Endothelial cell of umbilical vein (primary cell): ENCODE measurements around the gene TPD52L2. TPM values are rescaled to one million over a fixed set of nuclear protein-coding genes. Genes with fewer than 3 reads are reported as not detected.

Experiments
- BruUV-seq: library from RNA; stranded (reverse); fragments of 400-500 nt; replicated peaks from 2 replicates; lab custom pipeline; 2021; lab: Mats Ljungman, UMichigan
- CTCF ChIA-PET: fragments of 300-600, 350-600 bp; sonication (Branson Sonifier 250); formaldehyde crosslinking; loops from one replicate; lab custom pipeline; 2021; ENCODE audit warnings: antibody characterized with exemption, inconsistent platforms; lab: Charles Lee
- POLR2A ChIA-PET: fragments of 300-600, 350-600 bp; sonication (Branson Sonifier 250); formaldehyde crosslinking; loops from one replicate; lab custom pipeline; 2021; ENCODE audit warnings: antibody characterized with exemption, inconsistent platforms; lab: Charles Lee
- DNase-seq: peaks from one replicate; pipeline ENCODE4 v3.0.0-alpha.2; 2011; ENCODE audit warnings: low read depth, low spot score
- FAIRE-seq: peaks from 2 replicates; lab custom pipeline; 2011; peaks lifted over from hg19 to GRCh38; lab: Jason Lieb, UNC
- H2AFZ ChIP-seq: 2 replicates; pipeline ENCODE4 v1.6.0; 2012; ENCODE audit warnings: low read depth, low read length, control low read depth, inconsistent platforms
- H3K27ac ChIP-seq: 2 replicates; pipeline ENCODE4 v1.5.1; 2011; ENCODE audit warnings: low read depth, mild to moderate bottlenecking, control low read depth, low read length, moderate library complexity; ENCODE audit not compliant: insufficient read depth
- H3K27me3 ChIP-seq, 2 experiments: 2 replicates each; pipeline versions ENCODE4 v1.6.0 to v1.6.1; 2011; ENCODE audit warnings: low read length in 2 of 2, mixed read lengths in 1 of 2; ENCODE audit not compliant: control insufficient read depth in 2 of 2, insufficient read depth in 2 of 2
- H3K36me3 ChIP-seq, 2 experiments: 2 replicates in 1 of 2; 3 replicates in 1 of 2; pipeline ENCODE4 v1.5.1; 2011; ENCODE audit warnings: low read length in 2 of 2, mild to moderate bottlenecking in 1 of 2, moderate library complexity in 1 of 2; ENCODE audit not compliant: control insufficient read depth in 2 of 2, insufficient read depth in 2 of 2; ENCODE audit errors: extremely low read depth in 1 of 2
- H3K4me1 ChIP-seq: 3 replicates; pipeline ENCODE4 v1.5.1; 2011; ENCODE audit warnings: mild to moderate bottlenecking, low read length; ENCODE audit not compliant: control insufficient read depth, insufficient read depth; ENCODE audit errors: extremely low read depth
- H3K4me2 ChIP-seq: 2 replicates; pipeline ENCODE4 v1.6.1; 2011; ENCODE audit warnings: low read length, control low read depth, mixed read lengths; ENCODE audit not compliant: insufficient read depth
- H3K4me3 ChIP-seq, 3 experiments: fragments of 200-600 bp in 1 of 3; sonication (generic), shearing (Covaris generic) in 1 of 3; replicated peaks in 1 of 3; 2 replicates each; pipeline ENCODE4 v1.5.1; 2011 to 2016; ENCODE audit warnings: control low read depth in 3 of 3, low read length in 3 of 3, mild to moderate bottlenecking in 2 of 3, inconsistent platforms in 1 of 3, low read depth in 1 of 3, moderate library complexity in 1 of 3; ENCODE audit not compliant: insufficient read depth in 1 of 3
- H3K79me2 ChIP-seq: 2 replicates; pipeline ENCODE4 v1.6.0; 2012; ENCODE audit warnings: low read length, inconsistent platforms; ENCODE audit not compliant: control insufficient read depth, insufficient read depth
- H3K9ac ChIP-seq: replicated peaks from 2 replicates; pipeline ENCODE3; 2011; ENCODE audit warnings: low read length, control low read depth; ENCODE audit not compliant: insufficient read depth; ENCODE audit errors: extremely low read depth
- H3K9me1 ChIP-seq: replicated peaks from 3 replicates; pipeline ENCODE4 v1.6.0; 2011; ENCODE audit warnings: mild to moderate bottlenecking, low read length; ENCODE audit not compliant: control insufficient read depth, insufficient read depth; ENCODE audit errors: extremely low read depth
- H3K9me3 ChIP-seq: replicated peaks from 2 replicates; pipeline ENCODE4 v1.5.1; 2012; ENCODE audit warnings: low read length, inconsistent platforms; ENCODE audit not compliant: control insufficient read depth, insufficient read depth
- H4K20me1 ChIP-seq: replicated peaks from 2 replicates; pipeline ENCODE3; 2011; ENCODE audit warnings: mild to moderate bottlenecking, low read length; ENCODE audit not compliant: control insufficient read depth, insufficient read depth; ENCODE audit errors: extremely low read depth
- FOS ChIP-seq: IDR thresholded peaks from 2 replicates; pipeline ENCODE4 v1.6.1; 2011; ENCODE audit warnings: mild to moderate bottlenecking, low read length, moderate library complexity, borderline replicate concordance; ENCODE audit not compliant: insufficient read depth
- GATA2 ChIP-seq: IDR thresholded peaks from 2 replicates; pipeline ENCODE4 v1.7.0; 2011; ENCODE audit warnings: low read depth, mild to moderate bottlenecking, moderate library complexity, mixed read lengths, low read length; ENCODE audit not compliant: insufficient read length, insufficient read depth
- JUN ChIP-seq: IDR thresholded peaks from 2 replicates; pipeline ENCODE4 v1.6.1; 2011; ENCODE audit warnings: borderline replicate concordance, low read depth; ENCODE audit not compliant: insufficient read length, insufficient read depth
- MAX ChIP-seq: IDR thresholded peaks from 2 replicates; pipeline ENCODE4 v1.6.1; 2011; ENCODE audit not compliant: insufficient read depth, insufficient read length
- POLR2A ChIP-seq: IDR thresholded peaks from 2 replicates; pipeline ENCODE4 v1.6.1; 2012; ENCODE audit warnings: low read depth, mild to moderate bottlenecking, control low read depth, low read length
- POLR2AphosphoS5 ChIP-seq: IDR thresholded peaks from 2 replicates; pipeline ENCODE4 v1.6.1; 2012; ENCODE audit warnings: low read depth, mild to moderate bottlenecking, control low read depth, low read length, moderate library complexity; ENCODE audit not compliant: insufficient read depth
- dilution Hi-C: fragments of 300-500 bp; cut with MboI; formaldehyde crosslinking; loops from one replicate; pipeline ENCODE4 v1.15.0; 2019; ENCODE audit warnings: low sequenced_read_pairs; ENCODE audit not compliant: extremely low pct_ligation_motif_present
- intact Hi-C: fragments of 100-400 bp; cut with micrococcal nuclease; formaldehyde crosslinking; loops from one replicate; pipeline ENCODE4 v1.10.0; 2022
- polyA plus RNA-seq, 4 experiments: library from polyadenylated mRNA; depleted of rRNA in 3 of 4; stranded (reverse) in 3 of 4; unstranded in 1 of 4; fragments of >200 nt; gene quantifications; 2 replicates each; pipeline versions ENCODE4 v1.2.1 to v1.2.3, GENCODE V29; 2011 to 2012; ENCODE audit warnings: missing spikeins in 1 of 4
- total RNA-seq: library from RNA; stranded (reverse); gene quantifications from 2 replicates; pipeline ENCODE4 v1.2.3, GENCODE V29; 2021
- TF ChIP-seq, protein P1 (sequence below), 2 donors: IDR thresholded peaks; 1 replicate in 1 of 2; 2 replicates in 1 of 2; pipeline ENCODE4 v1.5.1; 2011; ENCODE audit warnings: low read length in 2 of 2, mild to moderate bottlenecking in 2 of 2, moderate library complexity in 2 of 2, control low read depth in 1 of 2, inconsistent platforms in 1 of 2, low read depth in 1 of 2; ENCODE audit not compliant: insufficient read depth in 1 of 2; ENCODE audit errors: extremely low read depth in 1 of 2

The TPD52L2 gene
- total and polyA plus RNA-seq, 2 donors (not counting 3 experiments of a cell fraction or from before 2014, with no cell fraction given): 123 to 142 TPM

- H3K36me3 ChIP-seq: peaks cover 0 to 4% of the 10 kb centered on the region in 2 experiments
- H3K4me2 ChIP-seq: no peak overlapping the region
- dilution Hi-C loops (no loop called here), intact Hi-C loops (loop anchor here (5.0 kb wide), 1 partner anchor 35 kb away; no protein-coding TSS in a partner anchor)
- H3K79me2 ChIP-seq: peaks cover 18% of the 10 kb centered on the region
- ChIA-PET CTCF (interaction anchor here (1.1 to 3.9 kb wide), 4 partner anchors 76 to 325 kb away, joined by 3 to 24 read pairs (median 5); partner anchors contain the start of gene PTK6), POLR2A (no interaction called here)
- no peaks in the 10 kb centered on the region for H4K20me1 ChIP-seq
- peaks cover 22% of the 10 kb centered on the region for H3K4me1 ChIP-seq
- BruUV-seq: no TSS peak
- TF ChIP-seq FOS: no peak
- no peak for TF ChIP-seq JUN
- no peak for TF ChIP-seq MAX
- no peak for TF ChIP-seq GATA2
- TF ChIP-seq POLR2AphosphoS5: no peak
- TF ChIP-seq POLR2A: no peak
- TF ChIP-seq, protein P1, sequence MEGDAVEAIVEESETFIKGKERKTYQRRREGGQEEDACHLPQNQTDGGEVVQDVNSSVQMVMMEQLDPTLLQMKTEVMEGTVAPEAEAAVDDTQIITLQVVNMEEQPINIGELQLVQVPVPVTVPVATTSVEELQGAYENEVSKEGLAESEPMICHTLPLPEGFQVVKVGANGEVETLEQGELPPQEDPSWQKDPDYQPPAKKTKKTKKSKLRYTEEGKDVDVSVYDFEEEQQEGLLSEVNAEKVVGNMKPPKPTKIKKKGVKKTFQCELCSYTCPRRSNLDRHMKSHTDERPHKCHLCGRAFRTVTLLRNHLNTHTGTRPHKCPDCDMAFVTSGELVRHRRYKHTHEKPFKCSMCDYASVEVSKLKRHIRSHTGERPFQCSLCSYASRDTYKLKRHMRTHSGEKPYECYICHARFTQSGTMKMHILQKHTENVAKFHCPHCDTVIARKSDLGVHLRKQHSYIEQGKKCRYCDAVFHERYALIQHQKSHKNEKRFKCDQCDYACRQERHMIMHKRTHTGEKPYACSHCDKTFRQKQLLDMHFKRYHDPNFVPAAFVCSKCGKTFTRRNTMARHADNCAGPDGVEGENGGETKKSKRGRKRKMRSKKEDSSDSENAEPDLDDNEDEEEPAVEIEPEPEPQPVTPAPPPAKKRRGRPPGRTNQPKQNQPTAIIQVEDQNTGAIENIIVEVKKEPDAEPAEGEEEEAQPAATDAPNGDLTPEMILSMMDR (IDR thresholded peaks at IDR 0.05; ENCODE audit: extremely low read depth in 1 of 2, insufficient read depth in 1 of 2, low read depth in 1 of 2, low read length in 2 of 2): no peak
- no peak overlapping the region for H2AFZ ChIP-seq
- no peak overlapping the region for H3K27ac ChIP-seq
- H3K9me1 ChIP-seq: no peaks in the 10 kb centered on the region
- H3K9me3 ChIP-seq: no peaks in the 10 kb centered on the region
- no peak overlapping the region for H3K4me3 ChIP-seq
- H3K9ac ChIP-seq: no peak overlapping the region
- H3K27me3 ChIP-seq: no peaks in the 10 kb centered on the region
- DNase-seq: no peak
- no peak for FAIRE-seq
These were observed 2.8 kb upstream of the TPD52L2 start for GRCh38 chr20:63861981-63862901.
